Inferior parietal cortex (tissue), 1 donor: ENCODE measurements around the gene PLEKHH2.

Experiments
- DNase-seq: peaks from one replicate; pipeline ENCODE4 v3.0.0-alpha.2; 2016; ENCODE audit errors: extremely low spot score

The PLEKHH2 gene

DNA sequence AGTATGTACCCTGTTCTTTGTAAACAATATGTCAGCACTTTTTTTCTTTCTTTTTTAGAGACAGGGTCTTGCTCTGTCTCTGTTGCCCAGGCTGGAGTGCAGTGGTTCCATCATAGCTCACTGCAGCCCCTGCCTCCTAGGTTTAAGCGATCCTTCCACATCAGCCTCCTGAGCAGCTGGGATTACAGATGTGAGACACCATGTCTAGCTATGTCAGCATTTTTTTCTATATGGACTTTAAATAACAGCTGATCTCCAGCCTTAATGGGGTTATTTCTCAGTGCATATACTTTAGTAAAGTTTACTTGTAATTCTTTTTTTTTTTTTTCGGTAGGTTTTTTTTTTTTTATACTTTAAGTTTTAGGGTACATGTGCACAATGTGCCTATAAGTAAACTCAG lies 174.9 kb downstream of the PLEKHH2 start:
- DNase-seq, result no peak

DNA sequence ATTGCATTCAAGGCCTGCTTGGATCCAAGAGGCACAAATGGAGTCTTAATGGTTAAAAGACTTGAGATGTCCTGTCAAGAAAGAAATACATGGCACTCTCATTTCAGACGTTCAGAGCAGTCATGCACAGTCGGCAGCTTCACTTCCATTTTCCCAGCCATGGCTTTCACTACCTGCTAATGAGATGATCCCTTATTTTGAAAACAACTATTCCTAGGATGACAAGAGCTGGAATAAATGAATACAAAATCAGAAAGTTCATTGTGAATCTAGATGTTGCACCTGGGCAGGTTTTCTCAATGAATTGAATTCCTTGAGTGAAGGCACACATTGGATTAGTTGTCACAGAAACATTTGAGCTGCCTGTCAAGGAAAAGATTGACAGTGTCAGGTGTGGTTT lies 175.9 kb downstream of the PLEKHH2 start:
- no peak for DNase-seq

DNA sequence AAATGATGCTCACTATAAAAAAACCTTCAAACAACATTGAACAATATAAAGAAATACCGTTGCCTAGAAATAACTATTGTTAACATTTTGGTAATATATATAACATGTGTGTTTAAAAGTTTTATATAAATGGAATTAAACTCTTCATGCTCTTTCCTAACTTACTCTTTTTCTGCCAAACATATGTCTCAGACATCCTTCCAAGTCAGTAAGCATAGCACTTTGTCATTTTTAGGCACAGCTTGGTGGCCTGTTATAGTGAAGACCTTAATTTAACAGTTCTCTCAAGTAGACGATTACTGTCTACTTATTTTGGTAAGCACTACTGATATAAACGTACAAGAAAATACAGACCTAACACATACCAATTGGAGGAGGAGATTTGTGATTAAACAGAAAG lies 177.7 kb downstream of the PLEKHH2 start:
- DNase-seq, result no peak
